CD4-positive, alpha-beta memory T cell (primary cell): ENCODE data around the gene UNC93A. TPM values are rescaled to one million over a fixed set of nuclear protein-coding genes. Genes with fewer than 3 reads are reported as not detected.
"Not testable (repeated sequence)": the region's sequence is repeated elsewhere in the genome, so short reads cannot be mapped to it uniquely, and the experiment has no call there.

Experiments used
- CTCF ChIA-PET: fragments of 350-600 bp; sonication (Branson Sonifier 250); formaldehyde crosslinking; loops from one replicate; lab custom pipeline; 2021; ENCODE audit warnings: inconsistent platforms; ENCODE audit not compliant: partially characterized antibody; lab: Charles Lee
- POLR2A ChIA-PET: fragments of 350-600 bp; sonication (Branson Sonifier 250); formaldehyde crosslinking; loops from one replicate; lab custom pipeline; 2021; ENCODE audit not compliant: partially characterized antibody; lab: Charles Lee
- DNase-seq, 5 donors: peaks; one replicate each; pipeline versions ENCODE4 v3.0.0 to v3.0.0-alpha.2; 2020 to 2022; ENCODE audit warnings: mixed read lengths in 1 of 5
- H3K27ac ChIP-seq: one replicate; pipeline ENCODE4 v1.7.0; 2013; ENCODE audit warnings: low read depth, low read length
- H3K27me3 ChIP-seq: 2 replicates; pipeline ENCODE4 v1.7.0; 2013; ENCODE audit warnings: mild to moderate bottlenecking, low read length, moderate library complexity; ENCODE audit not compliant: insufficient read depth
- H3K36me3 ChIP-seq: 2 replicates; pipeline ENCODE4 v1.7.0; 2013; ENCODE audit warnings: mild to moderate bottlenecking, low read length, moderate library complexity; ENCODE audit not compliant: insufficient read depth
- H3K4me1 ChIP-seq: 2 replicates; pipeline ENCODE4 v1.7.0; 2013; ENCODE audit warnings: mild to moderate bottlenecking, low read length, moderate library complexity; ENCODE audit not compliant: insufficient read depth
- H3K4me3 ChIP-seq, 2 donors: one replicate each; pipeline ENCODE4 v1.7.0; 2013; ENCODE audit warnings: low read length in 2 of 2, mild to moderate bottlenecking in 1 of 2
- H3K9me3 ChIP-seq, 2 donors: one replicate each; pipeline ENCODE4 v1.7.0; 2013; ENCODE audit warnings: low read length in 2 of 2, control low read depth in 1 of 2; ENCODE audit not compliant: control insufficient read depth in 1 of 2
- H3K27ac Mint-ChIP-seq, 7 donors: one replicate each; pipeline ENCODE4 v1.8.0; 2020 to 2021; ENCODE audit warnings: mixed read lengths in 7 of 7, mild to moderate bottlenecking in 6 of 7, inconsistent platforms in 3 of 7, moderate library complexity in 3 of 7
- H3K27me3 Mint-ChIP-seq, 2 donors: one replicate each; pipeline ENCODE4 v1.8.0; 2020 to 2021; ENCODE audit warnings: mixed read lengths in 2 of 2
- H3K36me3 Mint-ChIP-seq, 2 donors: one replicate each; pipeline ENCODE4 v1.8.0; 2020 to 2021; ENCODE audit warnings: mixed read lengths in 2 of 2, inconsistent platforms in 1 of 2, mild to moderate bottlenecking in 1 of 2
- H3K4me1 Mint-ChIP-seq, 4 donors: one replicate each; pipeline ENCODE4 v1.8.0; 2020 to 2021; ENCODE audit warnings: mixed read lengths in 4 of 4, mild to moderate bottlenecking in 1 of 4
- H3K4me3 Mint-ChIP-seq, 8 donors: one replicate each; pipeline ENCODE4 v1.8.0; 2020 to 2021; ENCODE audit warnings: mixed read lengths in 8 of 8, mild to moderate bottlenecking in 7 of 8, moderate library complexity in 6 of 8, inconsistent platforms in 3 of 8
- H3K9me3 Mint-ChIP-seq, 8 donors: one replicate each; pipeline ENCODE4 v1.8.0; 2020 to 2021; ENCODE audit warnings: mixed read lengths in 8 of 8, mild to moderate bottlenecking in 5 of 8, inconsistent platforms in 3 of 8, moderate library complexity in 1 of 8
- intact Hi-C: fragments of 100-400 bp; cut with micrococcal nuclease; formaldehyde crosslinking; loops from one replicate; pipeline ENCODE4 v1.15.1; 2023
- polyA plus RNA-seq, 2 donors: library from polyadenylated mRNA; unstranded; fragments of 300-500 nt; fragmentation: Illumina TruSeq; gene quantifications; one replicate each; pipeline ENCODE4 v1.2.3, GENCODE V29; 2021
- total RNA-seq, 2 experiments: library from RNA; stranded (reverse); gene quantifications; one replicate each; pipeline ENCODE4 v1.2.3, GENCODE V29; 2021

UNC93A gene
- total and polyA plus RNA-seq, 4 experiments from 2014 or later, result not detected

DNA sequence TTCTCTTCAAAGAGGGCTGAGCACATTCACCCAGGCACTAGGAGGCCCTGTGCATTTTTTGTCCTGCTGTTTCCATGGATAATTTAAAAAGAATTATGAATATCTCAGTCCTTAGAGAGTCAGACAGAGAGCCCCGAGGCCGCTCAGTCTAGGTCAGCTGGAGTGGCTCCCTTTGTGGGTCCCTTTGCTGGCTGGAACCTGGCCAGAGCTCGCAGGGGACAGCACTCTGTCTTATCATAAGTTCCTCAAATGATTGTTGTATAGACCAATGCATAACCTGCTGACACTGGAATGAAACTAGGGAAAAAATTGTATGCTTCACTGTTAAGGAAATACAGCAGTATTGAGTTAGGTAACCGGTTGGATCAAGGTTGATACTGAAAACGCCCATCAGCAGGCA is 10.6 kb upstream of the UNC93A start:
- intact Hi-C loops, H3K4me3 ChIP-seq, H3K36me3 ChIP-seq, H3K36me3 Mint-ChIP-seq, H3K27ac ChIP-seq, H3K4me1 Mint-ChIP-seq, DNase-seq, H3K9me3 Mint-ChIP-seq, H3K9me3 ChIP-seq, H3K27ac Mint-ChIP-seq, CTCF ChIA-PET, H3K4me3 Mint-ChIP-seq, H3K27me3 ChIP-seq, H3K4me1 ChIP-seq, POLR2A ChIA-PET: not testable (repeated sequence)
- peaks cover 21 to 24% of the 10 kb centered on the region in 2 donors for H3K27me3 Mint-ChIP-seq

DNA sequence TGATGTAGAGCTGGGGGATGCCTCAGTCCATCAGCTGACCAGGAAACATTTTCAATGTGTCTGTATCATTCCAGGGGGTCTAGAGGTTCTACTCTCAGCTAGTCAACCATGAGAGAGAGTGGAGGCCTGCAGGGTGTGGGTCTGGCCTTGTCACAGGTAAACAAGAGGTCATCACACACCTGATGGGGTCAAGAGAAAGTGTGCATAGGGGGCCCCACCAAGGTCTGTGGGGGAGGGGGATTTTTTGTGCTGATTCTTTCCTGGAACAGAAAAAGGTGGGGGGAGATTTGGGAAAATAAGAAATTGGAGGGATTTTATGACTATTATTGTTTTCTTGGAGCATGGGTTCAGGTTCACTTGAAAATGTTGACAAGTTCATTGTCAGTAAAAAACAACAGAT is 8.9 kb upstream of the UNC93A start:
- no peaks in the 10 kb centered on the region for H3K36me3 ChIP-seq
- no peak overlapping the region for H3K27ac Mint-ChIP-seq

DNA sequence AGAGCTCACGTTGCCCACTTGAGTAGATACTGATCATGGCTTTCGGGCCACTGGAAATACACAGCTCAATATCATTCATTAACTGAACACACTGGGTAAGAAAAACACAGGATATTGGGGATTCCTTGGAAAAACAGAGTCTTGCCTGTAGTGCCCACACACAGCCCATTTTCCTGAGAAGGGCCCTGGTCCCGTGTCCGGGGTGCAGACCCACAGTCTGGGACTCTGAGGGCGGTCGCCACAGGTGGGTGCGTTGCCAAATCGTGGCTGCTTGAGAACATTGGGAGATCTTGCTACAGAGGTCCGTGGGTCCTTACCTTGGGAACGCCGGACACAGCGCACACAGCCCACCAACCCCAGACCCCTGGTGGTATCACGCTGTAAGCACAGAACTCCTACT is 6.5 kb upstream of the UNC93A start:
- POLR2A ChIA-PET, H3K36me3 ChIP-seq, H3K4me3 Mint-ChIP-seq, H3K4me1 ChIP-seq, H3K9me3 Mint-ChIP-seq, H3K4me3 ChIP-seq, H3K4me1 Mint-ChIP-seq, H3K36me3 Mint-ChIP-seq, DNase-seq, CTCF ChIA-PET, H3K27ac Mint-ChIP-seq, H3K9me3 ChIP-seq, H3K27ac ChIP-seq, H3K27me3 ChIP-seq, H3K27me3 Mint-ChIP-seq: not testable (repeated sequence)
- intact Hi-C loops, result loop anchor here (1.0 kb wide), 1 partner anchor 63 kb away; no protein-coding TSS in a partner anchor

More for the DNA sequence above, 8.9 kb upstream of the UNC93A start:
- ChIA-PET CTCF (no interaction called here), POLR2A (no interaction called here)
- no peak overlapping the region for H3K4me3 Mint-ChIP-seq
- H3K27me3 Mint-ChIP-seq, result peaks cover 17 to 22% of the 10 kb centered on the region in 2 donors
- no peaks in the 10 kb centered on the region for H3K4me1 ChIP-seq
- peaks cover 5% of the 10 kb centered on the region for H3K27me3 ChIP-seq
- no peak overlapping the region for H3K27ac ChIP-seq
- no peaks in the 10 kb centered on the region for H3K9me3 Mint-ChIP-seq
- H3K4me3 ChIP-seq, result no peak overlapping the region
- no peaks in the 10 kb centered on the region for H3K9me3 ChIP-seq
- intact Hi-C loops, result no loop called here
- no peaks in the 10 kb centered on the region for H3K36me3 Mint-ChIP-seq
- no peak for DNase-seq
- H3K4me1 Mint-ChIP-seq, result no peaks in the 10 kb centered on the region

DNA sequence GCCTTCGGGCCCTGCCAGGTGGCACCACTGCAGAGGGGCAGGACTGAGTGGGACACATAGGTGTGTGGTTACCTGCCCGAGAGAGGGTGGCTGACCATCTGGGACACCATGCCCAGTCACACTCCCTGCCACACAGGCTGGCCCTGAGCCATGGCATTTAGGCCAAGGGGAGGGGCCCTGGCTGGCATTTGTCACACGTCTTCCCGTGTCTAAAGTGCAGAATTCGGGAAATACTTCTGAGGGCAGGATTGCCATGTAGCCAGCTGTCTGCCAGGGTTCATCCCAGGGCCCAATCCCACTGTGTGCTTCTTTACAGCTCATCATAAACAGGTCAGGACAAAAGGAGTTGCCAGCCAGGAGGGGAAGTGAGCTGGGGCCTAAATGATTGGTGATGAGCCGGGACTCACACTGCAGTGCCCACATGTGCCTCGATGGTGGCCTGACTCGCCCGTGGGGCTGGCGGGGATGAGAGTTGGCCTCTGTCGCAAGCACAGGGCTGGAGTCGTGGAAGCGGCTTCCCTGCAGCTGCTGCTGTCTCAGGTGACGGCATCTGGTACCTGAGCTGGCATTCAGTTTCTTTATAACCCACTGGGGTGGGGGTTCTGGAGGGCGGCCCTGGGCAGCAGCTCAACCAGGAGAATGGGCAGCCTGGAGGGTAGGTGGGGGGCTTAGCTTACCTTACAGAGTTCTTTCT is 5.9 kb upstream of the UNC93A start:
- Mint-ChIP-seq H3K4me1 (no peaks in the 10 kb centered on the region), H3K9me3 (no peaks in the 10 kb centered on the region), H3K27ac (no peak overlapping the region), H3K27me3 (peaks cover 4 to 5% of the 10 kb centered on the region in 2 donors), H3K4me3 (no peak overlapping the region), H3K36me3 (no peaks in the 10 kb centered on the region)
- H3K36me3 ChIP-seq, result no peaks in the 10 kb centered on the region
- POLR2A ChIA-PET, result no interaction called here
- no peak overlapping the region for H3K27ac ChIP-seq
- no peaks in the 10 kb centered on the region for H3K4me1 ChIP-seq
- H3K27me3 ChIP-seq, result no peaks in the 10 kb centered on the region
- H3K4me3 ChIP-seq, result no peak overlapping the region
- intact Hi-C loops, result no loop called here
- CTCF ChIA-PET, result no interaction called here
- H3K9me3 ChIP-seq, result no peaks in the 10 kb centered on the region
- no peak for DNase-seq

DNA sequence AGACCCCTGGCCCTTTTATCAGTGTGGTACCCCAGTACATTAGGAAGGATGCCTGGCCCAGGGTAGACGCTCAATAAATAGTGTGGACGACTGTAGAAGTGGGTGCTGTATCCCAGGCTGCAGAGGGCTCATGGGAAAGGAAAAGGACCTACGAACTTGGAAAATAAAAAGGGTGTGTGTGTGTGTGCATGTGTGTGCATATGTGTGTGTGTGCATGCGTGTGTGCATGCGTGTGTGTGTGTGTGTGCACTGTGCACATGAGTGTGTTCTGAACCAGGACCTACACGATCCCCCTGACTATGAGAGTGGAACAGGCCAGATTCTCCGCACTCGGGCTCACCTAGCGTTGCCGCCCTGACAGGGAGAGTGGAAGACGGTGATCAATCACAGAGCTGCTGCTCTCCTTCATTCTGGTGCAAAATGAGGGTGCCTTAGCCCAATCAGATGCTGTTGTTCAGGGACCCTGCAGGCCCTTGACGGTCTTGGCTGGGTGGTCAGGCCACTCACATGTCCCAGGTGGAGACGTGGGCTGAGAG is 3.5 kb upstream of the UNC93A start:
- no peaks in the 10 kb centered on the region for H3K4me1 ChIP-seq
- no peak overlapping the region for H3K27ac ChIP-seq
- Mint-ChIP-seq H3K27me3 (peaks cover 2% of the 10 kb centered on the region in 2 donors), H3K36me3 (no peaks in the 10 kb centered on the region), H3K4me1 (no peaks in the 10 kb centered on the region), H3K27ac (no peak overlapping the region), H3K9me3 (no peaks in the 10 kb centered on the region), H3K4me3 (no peak overlapping the region)
- ChIA-PET CTCF (interaction anchor here (5.8 kb wide), 1 partner anchor 64 kb away, joined by 26 read pairs; no protein-coding TSS in a partner anchor), POLR2A (no interaction called here)
- no peaks in the 10 kb centered on the region for H3K27me3 ChIP-seq
- H3K36me3 ChIP-seq, result no peaks in the 10 kb centered on the region
- H3K4me3 ChIP-seq, result no peak overlapping the region
- DNase-seq, result no peak
- H3K9me3 ChIP-seq, result no peaks in the 10 kb centered on the region
- intact Hi-C loops, result no loop called here

DNA sequence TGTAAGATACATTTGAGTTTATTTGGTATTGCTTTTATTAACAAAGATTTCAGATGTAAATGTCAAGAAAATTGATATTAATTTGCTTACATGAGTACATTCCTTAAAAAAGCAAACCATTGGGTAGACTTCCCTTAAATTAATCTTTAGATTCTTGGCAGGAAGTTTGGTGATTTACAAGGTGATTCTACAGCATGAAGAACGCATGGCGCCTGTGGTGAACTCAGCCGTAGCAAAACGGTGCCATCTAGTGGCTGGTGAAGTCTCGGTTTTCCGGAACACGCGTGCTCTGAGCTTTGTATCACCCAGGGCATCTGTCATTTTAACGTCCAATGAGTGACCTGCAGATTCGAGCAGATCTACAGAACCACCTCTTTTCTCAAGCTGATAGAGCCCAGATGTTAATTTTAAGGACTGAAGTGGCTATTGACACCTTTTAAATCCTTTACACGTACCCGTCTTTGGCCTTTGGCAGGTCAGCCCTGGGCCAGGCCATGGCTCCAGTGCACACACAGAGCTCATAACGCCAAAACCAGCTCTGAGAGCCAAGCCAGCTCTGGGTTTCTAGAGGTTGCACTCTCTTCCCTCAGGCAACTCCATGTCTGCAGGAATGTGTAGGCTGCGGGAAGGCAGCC is 2.4 kb upstream of the UNC93A start:
- CTCF ChIA-PET, result interaction anchor here (0.9 to 5.8 kb wide), 4 partner anchors 10 to 513 kb away, joined by 3 to 26 read pairs (median 12); no protein-coding TSS in a partner anchor
- H3K27me3 Mint-ChIP-seq, intact Hi-C loops, H3K4me3 ChIP-seq, H3K4me1 ChIP-seq, H3K36me3 Mint-ChIP-seq, POLR2A ChIA-PET, H3K4me1 Mint-ChIP-seq, H3K27me3 ChIP-seq, H3K9me3 ChIP-seq, H3K9me3 Mint-ChIP-seq, H3K27ac Mint-ChIP-seq, H3K4me3 Mint-ChIP-seq, H3K36me3 ChIP-seq, H3K27ac ChIP-seq: not testable (repeated sequence)
- peak in 4 of 5 donors; percentile 38 to 45 (median 40) for DNase-seq

DNA sequence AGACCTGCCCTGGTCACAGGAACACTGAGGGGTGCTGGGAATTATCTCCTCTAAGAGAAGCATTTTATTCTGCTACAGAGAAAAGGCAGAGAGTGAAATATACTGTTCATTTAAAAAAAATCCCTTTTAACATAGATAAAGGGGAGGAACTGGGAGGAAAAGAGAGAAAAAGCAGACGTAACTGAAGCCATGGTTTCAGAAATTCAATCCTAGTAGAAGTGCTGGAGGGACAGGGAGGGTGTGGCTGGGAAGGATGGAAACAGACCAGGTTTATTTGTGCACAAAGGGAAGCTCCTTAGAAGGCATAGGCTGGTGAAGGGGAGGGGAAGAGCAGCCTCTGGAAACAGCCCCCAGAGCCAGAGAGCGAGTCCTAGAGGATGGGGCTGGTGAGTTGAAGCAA is 1.8 kb upstream of the UNC93A start:
- H3K36me3 Mint-ChIP-seq, H3K9me3 Mint-ChIP-seq, H3K27ac ChIP-seq, H3K4me1 ChIP-seq, H3K36me3 ChIP-seq, H3K4me3 ChIP-seq, DNase-seq, H3K27ac Mint-ChIP-seq, H3K27me3 Mint-ChIP-seq, H3K27me3 ChIP-seq, intact Hi-C loops, H3K9me3 ChIP-seq, POLR2A ChIA-PET, H3K4me1 Mint-ChIP-seq, H3K4me3 Mint-ChIP-seq: not testable (repeated sequence)
- CTCF ChIA-PET, result interaction anchor here (0.9 to 5.8 kb wide), 4 partner anchors 10 to 514 kb away, joined by 3 to 26 read pairs (median 12); no protein-coding TSS in a partner anchor
